ENCODE measurements around the gene PRCD.

DNA sequence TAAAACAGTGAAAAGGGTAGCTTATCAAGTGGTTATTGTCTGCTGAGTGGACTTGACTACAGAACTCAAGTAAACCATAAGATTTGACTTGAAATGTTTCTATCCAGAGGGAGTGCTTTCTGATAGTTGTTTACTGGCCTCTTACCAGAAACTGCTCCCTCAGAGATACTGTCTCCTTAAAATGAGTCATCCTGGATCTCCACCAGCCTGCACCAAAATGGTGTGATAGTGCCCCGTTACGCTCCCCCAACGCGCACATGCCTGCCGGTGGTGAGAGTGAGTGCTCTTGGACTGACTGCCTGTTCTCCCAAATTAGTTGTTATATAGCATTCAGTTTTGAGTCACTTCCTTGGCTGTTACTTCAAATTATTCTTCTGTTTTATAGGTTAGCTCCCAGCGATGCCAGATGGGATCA lies 22.9 kb downstream of the PRCD start:
- TF ChIP-seq CTCF (IDR thresholded peaks at IDR 0.05; ENCODE audit: poor library complexity, severe bottlenecking) (no peak), POLR2AphosphoS5 (IDR thresholded peaks at IDR 0.05) (no peak), RAD21 (conservative IDR thresholded peaks at IDR 0.05) (no peak), EP300 (conservative IDR thresholded peaks at IDR 0.05; ENCODE audit: poor library complexity, severe bottlenecking) (no peak)
